GM21367 (cell line): ENCODE measurements around the gene CAPN12.

ENCODE experiments used
- ATAC-seq: cut with Tn5 transposase; IDR thresholded peaks from one replicate; pipeline ENCODE4 v1.9.1; 2021; ENCODE audit not compliant: unreplicated experiment

CAPN12 gene

DNA sequence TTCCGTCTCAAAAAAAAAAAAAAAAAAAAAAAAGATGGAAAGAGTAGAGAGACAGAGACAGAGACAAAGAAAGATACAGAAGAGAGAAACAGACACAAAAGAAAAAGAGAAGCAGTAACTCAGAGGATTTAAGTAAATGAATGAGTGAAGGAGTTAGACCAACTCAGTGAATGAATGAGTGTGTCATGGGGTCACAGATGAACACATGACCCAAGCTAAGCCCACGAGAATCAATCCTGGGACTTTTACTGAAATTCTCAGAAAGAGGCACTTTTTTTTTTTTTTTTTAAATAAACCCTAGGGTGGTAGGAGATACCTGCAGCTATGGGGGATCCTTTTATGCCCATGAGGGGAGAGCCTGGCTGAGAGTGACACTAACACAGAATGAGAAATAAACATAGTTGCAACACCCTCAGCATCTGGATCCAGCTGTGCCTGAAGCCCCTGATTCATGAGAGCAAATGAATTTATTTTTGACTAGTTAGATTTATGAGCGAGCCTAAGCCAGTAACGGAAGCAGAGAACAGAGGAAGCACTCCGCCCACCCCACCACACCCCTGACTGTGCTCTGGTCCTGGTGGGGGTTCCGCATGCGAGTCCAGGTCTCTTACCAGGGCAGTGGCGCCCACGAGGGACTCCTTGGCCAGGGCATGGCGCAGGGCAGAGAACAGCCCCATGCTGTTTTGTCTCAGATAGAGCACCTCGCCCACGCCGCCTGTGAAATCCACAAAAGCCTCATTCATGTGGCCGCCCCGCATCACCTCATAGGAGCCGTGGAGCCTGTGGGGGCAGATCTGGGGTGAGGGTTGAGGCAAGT, 4.6 kb downstream of the CAPN12 start:
- ATAC-seq = no peak

- ATAC-seq = no peak
These were observed 6.1 kb downstream of the CAPN12 start for GRCh38 chr19:38737921-38738737.

DNA sequence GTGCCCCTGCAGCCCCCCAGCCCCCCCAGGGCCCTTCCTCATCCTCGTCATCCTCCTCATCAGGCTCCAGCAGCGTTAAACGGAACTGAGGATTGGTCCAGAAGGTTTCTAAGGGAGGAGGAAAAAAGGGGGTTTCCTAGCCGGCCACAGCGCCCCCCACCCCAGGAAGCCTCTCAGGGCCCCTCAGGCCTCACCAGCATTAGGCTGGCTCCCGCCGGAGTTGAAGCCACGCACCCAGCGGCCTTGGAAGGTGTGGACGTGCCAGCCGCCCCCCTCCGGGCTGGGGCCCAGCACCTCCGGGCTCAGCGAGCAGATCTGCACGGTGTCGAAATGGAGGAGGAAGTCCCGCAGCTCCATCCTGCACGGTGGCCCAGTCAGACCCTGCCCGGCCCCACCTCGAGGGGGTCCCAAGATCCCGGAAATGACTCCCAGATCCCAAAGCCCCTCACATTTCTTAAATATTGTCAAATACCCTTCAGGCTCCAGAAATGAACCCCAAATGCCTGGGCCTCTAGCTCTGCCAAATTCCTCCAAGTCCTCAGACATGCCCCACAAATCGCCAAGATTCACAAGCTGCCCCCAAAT, 6.9 kb downstream of the CAPN12 start:
- no peak for ATAC-seq

GRCh38 chr19:38736413-38737280, 7.6 kb downstream of the CAPN12 start:
- ATAC-seq = no peak

GRCh38 chr19:38736036-38736412, 8.2 kb downstream of the CAPN12 start:
- ATAC-seq = no peak

GRCh38 chr19:38735257-38735686, 9.0 kb downstream of the CAPN12 start:
- ATAC-seq = no peak

DNA sequence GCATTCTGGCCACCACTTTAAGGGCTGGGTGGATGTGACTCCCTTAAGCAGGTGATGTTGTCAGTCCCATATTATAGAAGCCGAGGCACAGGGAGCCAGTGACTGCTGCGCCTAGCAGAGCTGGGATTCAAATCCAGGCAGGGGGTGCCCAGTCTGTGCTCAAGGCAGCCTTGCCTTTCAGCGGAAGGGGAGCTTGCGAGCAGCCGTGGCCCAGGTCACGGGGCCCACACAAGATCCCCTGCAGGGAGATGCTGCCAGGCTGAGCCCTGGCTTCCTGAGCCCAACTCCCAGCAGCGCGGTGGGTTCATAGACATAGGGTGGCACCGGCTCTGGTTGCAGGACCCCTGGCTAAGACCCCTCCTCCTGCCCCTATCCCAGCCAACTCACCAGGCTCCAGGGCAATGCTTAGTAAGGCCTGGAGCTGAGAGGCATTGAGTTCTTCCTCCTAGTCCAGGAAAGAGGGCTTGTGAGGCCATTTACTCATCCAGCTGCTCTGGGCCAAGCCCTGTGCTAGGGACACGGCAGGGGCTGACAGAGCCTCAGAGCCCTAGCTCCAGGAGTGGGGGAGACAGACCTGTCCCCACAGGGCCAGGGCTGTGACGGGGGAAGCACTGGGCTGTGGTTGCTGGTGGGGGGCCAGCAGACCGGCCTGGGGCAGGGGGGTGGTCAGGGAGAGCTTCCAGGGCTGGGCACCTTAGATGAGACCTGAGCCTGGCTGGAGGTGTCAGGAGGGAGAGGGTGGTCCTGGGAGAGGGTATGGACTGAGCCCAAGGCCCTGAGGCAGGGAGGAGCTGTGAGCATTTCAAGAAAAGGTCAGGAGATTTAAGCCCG, 9.6 kb downstream of the CAPN12 start:
- ATAC-seq = no peak

- no peak for ATAC-seq
These were observed 10.2 kb downstream of the CAPN12 start for GRCh38 chr19:38734176-38734425.

DNA sequence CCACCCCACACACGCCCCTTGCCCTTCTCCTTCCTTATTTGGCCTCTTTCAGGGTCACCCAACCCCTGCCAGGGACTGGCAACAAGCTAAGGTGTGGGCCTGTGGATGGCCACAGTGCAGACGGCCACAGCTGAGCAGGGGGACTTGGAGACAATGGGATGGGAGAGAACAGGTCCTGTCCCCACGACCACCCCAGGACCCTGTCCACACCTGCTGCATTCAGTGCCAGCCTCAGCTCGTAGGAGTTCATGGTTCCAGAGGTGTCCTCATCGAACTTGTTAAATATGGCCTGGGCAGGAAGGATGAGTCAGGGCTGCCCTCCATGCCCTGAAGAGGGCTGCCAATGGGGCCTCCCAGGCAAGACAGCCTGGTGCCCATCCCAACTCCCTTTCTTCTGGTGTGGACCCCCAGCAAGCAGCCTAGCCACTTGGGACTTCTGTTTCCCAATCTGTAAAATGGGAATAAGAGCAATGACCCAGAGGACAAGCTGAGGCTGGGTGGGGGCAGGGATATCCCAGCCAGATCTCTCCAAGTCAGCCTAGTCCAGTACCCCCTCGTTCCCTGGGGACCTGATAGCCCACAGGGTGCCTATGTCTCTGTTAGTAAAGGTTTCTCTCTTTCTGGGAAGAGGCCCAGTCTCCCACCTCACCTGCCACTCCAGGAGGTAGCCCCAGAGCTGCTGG, 10.6 kb downstream of the CAPN12 start:
- no peak for ATAC-seq

- no peak for ATAC-seq
These were observed 11.1 kb downstream of the CAPN12 start for GRCh38 chr19:38733241-38733492.

- no peak for ATAC-seq
These were observed 12.5 kb downstream of the CAPN12 start for GRCh38 chr19:38731654-38732301.

DNA sequence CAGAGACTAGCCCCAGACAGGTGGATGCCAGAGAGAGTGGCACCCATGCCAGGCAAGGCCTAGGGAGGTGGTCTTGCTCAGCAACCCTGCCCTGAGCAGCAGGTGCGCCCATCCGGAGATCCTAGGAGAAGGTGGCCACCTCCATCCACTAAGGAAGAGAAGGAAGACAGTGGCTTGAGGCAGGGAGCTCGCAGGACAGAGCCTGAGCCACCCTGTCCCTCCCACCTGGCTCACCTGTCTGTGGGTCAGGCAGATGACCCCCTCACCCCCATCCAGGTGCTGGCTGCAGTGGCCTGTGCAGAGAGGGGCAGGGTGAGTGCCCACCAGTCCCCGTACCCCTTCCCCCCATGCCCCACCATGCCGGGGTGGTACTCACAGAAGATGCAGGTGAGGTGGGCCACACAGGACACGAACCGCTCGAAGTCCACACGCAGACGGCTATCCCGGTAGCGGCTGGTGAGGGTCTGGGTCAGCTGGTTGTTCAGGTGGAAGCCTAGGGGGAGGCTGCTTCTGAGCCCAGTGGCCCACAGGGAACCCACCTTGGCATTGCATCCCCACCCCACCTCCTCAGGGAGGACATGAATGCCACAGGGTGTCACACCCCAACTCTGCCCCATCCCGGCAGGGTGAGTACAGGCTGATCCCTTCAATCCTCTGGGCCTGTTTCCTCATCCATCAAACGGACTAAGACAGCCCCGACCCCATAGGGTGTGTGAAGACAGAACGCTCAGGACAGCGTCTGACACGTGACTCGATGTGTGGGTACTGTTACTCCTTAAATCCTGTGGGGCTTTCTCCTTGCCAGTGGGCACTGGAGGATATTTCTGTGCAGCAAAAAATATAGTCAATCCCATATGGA, 13.3 kb downstream of the CAPN12 start:
- no peak for ATAC-seq

- no peak for ATAC-seq
These were observed 13.9 kb downstream of the CAPN12 start for GRCh38 chr19:38730470-38730730.

- no peak for ATAC-seq
These were observed 14.4 kb downstream of the CAPN12 start for GRCh38 chr19:38729653-38730469.

- no peak for ATAC-seq
These were observed 15.3 kb downstream of the CAPN12 start for GRCh38 chr19:38728752-38729541.

GRCh38 chr19:38727868-38728660, 16.2 kb downstream of the CAPN12 start:
- no peak for ATAC-seq
